SU-DHL-6 (cell line): ENCODE results near the gene DDX31.
"Not testable (repeated sequence)": the region's sequence is repeated elsewhere in the genome, so short reads cannot be mapped to it uniquely, and the experiment has no call there.

Source experiments
- H2AFZ ChIP-seq: fragments of 200-600 bp; sonication (generic); 2 replicates; pipeline ENCODE4 v1.6.1; 2014; ENCODE audit warnings: low read depth, mild to moderate bottlenecking, moderate library complexity, mixed read lengths, antibody characterized with exemption, low read length; ENCODE audit not compliant: severe bottlenecking
- H3F3A ChIP-seq: fragments of 200-600 bp; shearing (Covaris generic); 2 replicates; pipeline ENCODE4 v1.6.0; 2016; ENCODE audit warnings: antibody characterized with exemption, mild to moderate bottlenecking; ENCODE audit not compliant: insufficient read depth
- H3K27ac ChIP-seq: fragments of 200-600 bp; sonication (generic); 2 replicates; pipeline ENCODE4 v1.5.1; 2016; ENCODE audit warnings: low read depth, mild to moderate bottlenecking, low read length, moderate library complexity, mixed read lengths
- H3K27me3 ChIP-seq: fragments of 200-600 bp; sonication (generic), shearing (Covaris generic); 2 replicates; pipeline ENCODE4 v1.6.0; 2014; ENCODE audit warnings: mild to moderate bottlenecking, low read length
- H3K36me3 ChIP-seq: fragments of 200-600 bp; sonication (generic); 2 replicates; pipeline ENCODE4 v1.6.1; 2014; ENCODE audit warnings: mild to moderate bottlenecking, low read length, mixed read lengths
- H3K4me2 ChIP-seq: fragments of 300-600, 200-600 bp; shearing (Covaris generic), sonication (generic); 2 replicates; pipeline ENCODE4 v1.6.0; 2014; ENCODE audit warnings: low read length, low read depth, mild to moderate bottlenecking; ENCODE audit not compliant: poor library complexity, severe bottlenecking
- H3K4me3 ChIP-seq: fragments of 200-600 bp; sonication (generic); 2 replicates; pipeline ENCODE4 v1.5.1; 2014; ENCODE audit warnings: antibody characterized with exemption, low read length, mild to moderate bottlenecking, mixed read lengths; ENCODE audit not compliant: insufficient read depth, poor library complexity, severe bottlenecking
- H3K79me2 ChIP-seq: fragments of 200-600 bp; sonication (generic); 2 replicates; pipeline ENCODE4 v1.6.1; 2014; ENCODE audit warnings: mild to moderate bottlenecking, low read length, moderate library complexity; ENCODE audit not compliant: insufficient read depth
- H3K9ac ChIP-seq: fragments of 200-600 bp; sonication (generic); 2 replicates; pipeline ENCODE4 v1.7.0; 2014; ENCODE audit warnings: mild to moderate bottlenecking, low read length
- H3K9me2 ChIP-seq: fragments of 200-600 bp; sonication (generic); replicated peaks from 2 replicates; pipeline ENCODE4 v1.6.1; 2014; ENCODE audit warnings: low read length; ENCODE audit not compliant: insufficient read depth
- H3K9me3 ChIP-seq: fragments of 200-600 bp; sonication (generic); 2 replicates; pipeline ENCODE4 v1.6.1; 2014; ENCODE audit warnings: low read length, mixed read lengths; ENCODE audit not compliant: insufficient read depth
- H4K20me1 ChIP-seq: fragments of 200-600 bp; sonication (generic); 2 replicates; pipeline ENCODE4 v1.6.1; 2014; ENCODE audit warnings: low read depth, mild to moderate bottlenecking, antibody characterized with exemption, low read length, moderate library complexity, mixed read lengths
- EZH2phosphoT487 ChIP-seq: fragments of 200-600 bp; sonication (generic), shearing (Covaris generic); conservative IDR thresholded peaks from 2 replicates; pipeline ENCODE4 v1.6.1; 2018; ENCODE audit warnings: mild to moderate bottlenecking, antibody characterized with exemption, low read length, moderate library complexity, mixed read lengths
- TF ChIP-seq, protein P1 (sequence below): fragments of 200-600 bp; sonication (generic); IDR thresholded peaks from one replicate; pipeline ENCODE4 v1.5.1; 2017; ENCODE audit warnings: antibody characterized with exemption, mild to moderate bottlenecking, low read length, moderate library complexity; ENCODE audit not compliant: insufficient read depth, poor library complexity, severe bottlenecking

DDX31 gene

GRCh38 chr9:132712753-132713152, 43.0 kb upstream of the DDX31 start:
- no peak overlapping the region for H3K4me2 ChIP-seq
- no peaks in the 10 kb centered on the region for H3K9me3 ChIP-seq
- no peaks in the 10 kb centered on the region for H3K27me3 ChIP-seq

DNA sequence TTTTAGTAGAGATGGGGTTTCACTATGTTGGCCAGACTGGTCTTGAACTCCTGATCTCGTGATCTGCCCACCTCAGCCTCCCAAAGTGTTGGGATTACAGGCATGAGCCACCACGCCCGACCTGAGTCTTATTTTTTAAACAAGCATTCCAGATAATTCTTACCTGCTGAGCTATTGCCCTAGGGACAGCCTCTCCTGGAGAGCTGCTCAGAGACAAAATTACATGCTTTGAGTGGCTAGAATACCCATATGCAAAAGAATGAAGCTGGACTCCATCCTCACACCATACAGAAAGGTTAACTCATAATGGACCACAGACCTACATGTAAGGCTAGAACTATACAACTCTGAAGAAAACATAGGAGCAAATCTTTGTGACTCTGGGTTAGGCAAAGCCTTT, 42.1 kb upstream of the DDX31 start:
- Histone ChIP-seq H3K9ac (no peak overlapping the region), H2AFZ (no peak overlapping the region), H3K4me3 (no peak overlapping the region), H4K20me1 (no peaks in the 10 kb centered on the region), H3K9me2 (no peaks in the 10 kb centered on the region), H3K9me3 (no peaks in the 10 kb centered on the region), H3K27ac (no peak overlapping the region), H3K27me3 (no peaks in the 10 kb centered on the region), H3K36me3 (no peaks in the 10 kb centered on the region), H3K79me2 (no peaks in the 10 kb centered on the region), H3K4me2 (no peak overlapping the region), H3F3A (no peaks in the 10 kb centered on the region)
- TF ChIP-seq, protein P1, sequence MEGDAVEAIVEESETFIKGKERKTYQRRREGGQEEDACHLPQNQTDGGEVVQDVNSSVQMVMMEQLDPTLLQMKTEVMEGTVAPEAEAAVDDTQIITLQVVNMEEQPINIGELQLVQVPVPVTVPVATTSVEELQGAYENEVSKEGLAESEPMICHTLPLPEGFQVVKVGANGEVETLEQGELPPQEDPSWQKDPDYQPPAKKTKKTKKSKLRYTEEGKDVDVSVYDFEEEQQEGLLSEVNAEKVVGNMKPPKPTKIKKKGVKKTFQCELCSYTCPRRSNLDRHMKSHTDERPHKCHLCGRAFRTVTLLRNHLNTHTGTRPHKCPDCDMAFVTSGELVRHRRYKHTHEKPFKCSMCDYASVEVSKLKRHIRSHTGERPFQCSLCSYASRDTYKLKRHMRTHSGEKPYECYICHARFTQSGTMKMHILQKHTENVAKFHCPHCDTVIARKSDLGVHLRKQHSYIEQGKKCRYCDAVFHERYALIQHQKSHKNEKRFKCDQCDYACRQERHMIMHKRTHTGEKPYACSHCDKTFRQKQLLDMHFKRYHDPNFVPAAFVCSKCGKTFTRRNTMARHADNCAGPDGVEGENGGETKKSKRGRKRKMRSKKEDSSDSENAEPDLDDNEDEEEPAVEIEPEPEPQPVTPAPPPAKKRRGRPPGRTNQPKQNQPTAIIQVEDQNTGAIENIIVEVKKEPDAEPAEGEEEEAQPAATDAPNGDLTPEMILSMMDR, result no peak
- no peak for TF ChIP-seq EZH2phosphoT487

More at GRCh38 chr9:132712753-132713152, 43.0 kb upstream of the DDX31 start:
- no peak overlapping the region for H3K9ac ChIP-seq
- TF ChIP-seq, protein P1, result no peak
- TF ChIP-seq EZH2phosphoT487, result no peak
- no peaks in the 10 kb centered on the region for H3K36me3 ChIP-seq
- no peaks in the 10 kb centered on the region for H4K20me1 ChIP-seq
- no peaks in the 10 kb centered on the region for H3K79me2 ChIP-seq
- H3K27ac ChIP-seq, result no peak overlapping the region
- H3F3A ChIP-seq, result no peaks in the 10 kb centered on the region
- H3K9me2 ChIP-seq, result no peaks in the 10 kb centered on the region
- H3K4me3 ChIP-seq, result no peak overlapping the region
- no peak overlapping the region for H2AFZ ChIP-seq

- H3K36me3 ChIP-seq, H3K4me3 ChIP-seq, H3F3A ChIP-seq, H4K20me1 ChIP-seq, H3K9ac ChIP-seq, H3K9me2 ChIP-seq, H3K4me2 ChIP-seq, H3K27me3 ChIP-seq, H3K27ac ChIP-seq, H3K79me2 ChIP-seq, H2AFZ ChIP-seq, H3K9me3 ChIP-seq: not testable (repeated sequence)
Measured at GRCh38 chr9:132711152-132711551, 41.4 kb upstream of the DDX31 start.

DNA sequence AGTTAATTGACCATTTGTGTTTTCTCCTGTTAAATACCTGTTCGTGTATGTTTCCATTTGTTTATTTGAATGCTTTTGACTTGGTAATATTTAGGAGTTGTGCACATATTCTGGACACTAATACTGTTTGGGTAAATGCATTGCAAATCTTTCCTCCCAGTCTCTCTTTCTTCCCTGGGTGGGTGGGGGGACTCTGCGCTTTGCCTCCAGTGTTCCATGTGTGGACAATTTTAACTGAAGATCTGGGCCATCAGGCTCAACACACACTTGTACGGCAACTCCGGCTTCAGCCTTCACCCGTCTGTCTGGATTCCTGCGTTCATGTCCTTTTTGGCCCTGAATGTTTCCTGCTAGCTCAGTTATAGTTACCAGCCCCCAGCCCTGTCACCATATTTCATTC, 40.5 kb upstream of the DDX31 start:
- no peak for TF ChIP-seq EZH2phosphoT487
- TF ChIP-seq, protein P1, result no peak
- H3K27me3 ChIP-seq, result no peaks in the 10 kb centered on the region
- no peaks in the 10 kb centered on the region for H3K9me3 ChIP-seq
- H3K36me3 ChIP-seq, result no peaks in the 10 kb centered on the region
- H3K27ac ChIP-seq, result no peak overlapping the region
- no peak overlapping the region for H3K4me2 ChIP-seq
- H3K79me2 ChIP-seq, result no peaks in the 10 kb centered on the region
- H4K20me1 ChIP-seq, result no peaks in the 10 kb centered on the region
- H3K4me3 ChIP-seq, result no peak overlapping the region
- H3K9me2 ChIP-seq, result no peaks in the 10 kb centered on the region
- no peaks in the 10 kb centered on the region for H3F3A ChIP-seq
- no peak overlapping the region for H2AFZ ChIP-seq
- H3K9ac ChIP-seq, result no peak overlapping the region
